K562 (cell line): ENCODE data around the gene CLDN7. TPM values are rescaled to one million over a fixed set of nuclear protein-coding genes. Genes with fewer than 3 reads are reported as not detected.

ENCODE experiments used
- CREB1 ChIP-seq, 2 experiments: sonication (generic) in 1 of 2; formaldehyde crosslinking in 1 of 2; IDR thresholded peaks; 2 replicates each; pipeline versions ENCODE4 v1.6.1 to v1.8.0; 2012 to 2022; ENCODE audit warnings: inconsistent platforms in 1 of 2, mild to moderate bottlenecking in 1 of 2, missing genetic modification reagents in 1 of 2, moderate library complexity in 1 of 2
- CUX1 ChIP-seq: fragments of 200-800 bp; sonication (Bioruptor generic); IDR thresholded peaks from 2 replicates; pipeline ENCODE4 v1.6.1; 2016; ENCODE audit warnings: missing genetic modification characterization, missing compliant biosample characterization
- IRF1 ChIP-seq: sonication (generic); formaldehyde crosslinking; IDR thresholded peaks from 2 replicates; pipeline ENCODE4 v1.8.0; 2022; ENCODE audit warnings: missing genetic modification reagents, mild to moderate bottlenecking, borderline replicate concordance
- MIER1 ChIP-seq: fragments of 450-650 bp; IDR thresholded peaks from 2 replicates; pipeline ENCODE4 v1.6.1; 2016; ENCODE audit warnings: antibody characterized with exemption, mild to moderate bottlenecking, low read depth
- MLLT1 ChIP-seq, 2 experiments: fragments of 450-650 bp; IDR thresholded peaks; 2 replicates each; pipeline ENCODE4 v1.6.1; 2016
- MTA2 ChIP-seq: fragments of 450-650 bp; IDR thresholded peaks from 2 replicates; pipeline ENCODE4 v1.6.1; 2016; ENCODE audit warnings: low read depth
- NKRF ChIP-seq: fragments of 450-650 bp; IDR thresholded peaks from 2 replicates; pipeline ENCODE4 v1.6.1; 2016; ENCODE audit warnings: borderline replicate concordance
- PCBP2 ChIP-seq: fragments of 200-400 bp; formaldehyde crosslinking; IDR thresholded peaks from 2 replicates; pipeline ENCODE4 v1.6.1; 2018; ENCODE audit warnings: low read length, low read depth, mild to moderate bottlenecking, moderate library complexity; ENCODE audit not compliant: poor library complexity, severe bottlenecking
- SIN3A ChIP-seq, 2 experiments: fragments of 150-350 bp in 1 of 2; IDR thresholded peaks; 2 replicates each; pipeline ENCODE4 v1.6.1; 2011 to 2016; ENCODE audit warnings: borderline replicate concordance in 2 of 2, low read depth in 2 of 2, low read length in 2 of 2, mild to moderate bottlenecking in 2 of 2, moderate library complexity in 2 of 2; ENCODE audit not compliant: control insufficient read depth in 1 of 2
- TAF1 ChIP-seq: IDR thresholded peaks from 2 replicates; pipeline ENCODE4 v1.6.1; 2011; ENCODE audit warnings: mild to moderate bottlenecking, low read length, moderate library complexity; ENCODE audit not compliant: insufficient read depth, control insufficient read depth, severe bottlenecking; ENCODE audit errors: extremely low read depth
- ZFPM2 ChIP-seq: fragments of 250-450 bp; sonication (Bioruptor Pico); IDR thresholded peaks from 2 replicates; pipeline ENCODE4 v1.5.1; 2022; ENCODE audit warnings: mild to moderate bottlenecking
- polyA plus RNA-seq, 8 experiments: library from polyadenylated mRNA; depleted of rRNA in 4 of 8; stranded (reverse) in 5 of 8; unstranded in 3 of 8; fragments of >200 nt; fragmentation: Nextera tagmentation in 2 of 8; fragmentation: Illumina TruSeq in 1 of 8; extraction: Ambion mirVana in 2 of 8; extraction: Trizol in 1 of 8; gene quantifications; 2 replicates each; pipeline versions ENCODE4 v1.2.1 to v1.2.3, GENCODE V29; 2011 to 2014; ENCODE audit warnings: inconsistent platforms in 1 of 8, missing spikeins in 1 of 8
- total RNA-seq, 7 experiments: library from RNA; depleted of rRNA in 6 of 7; stranded (reverse); fragments of >200 nt in 6 of 7; fragmentation: Illumina TruSeq in 2 of 7; extraction: Trizol in 2 of 7; gene quantifications; 2 replicates each; pipeline versions ENCODE4 v1.2.1 to v1.2.3, GENCODE V29; 2011 to 2021; ENCODE audit warnings: low replicate concordance in 1 of 7

Gene CLDN7
- total and polyA plus RNA-seq, 9 of the 15 experiments (the other 6 are each of a cell fraction or from before 2014, with no cell fraction given) = 2.2 to 14.5 (median 7.6) TPM

- no peak; the same call in 1 of the 2 replicates for TF ChIP-seq CREB1 (IDR thresholded peaks at IDR 0.05)
- TF ChIP-seq CREB1 (CRISPR knock-in tag; IDR thresholded peaks at IDR 0.05) = peak; percentile 31; the same call in 1 of the 2 replicates
- no peak for TF ChIP-seq NKRF
- TF ChIP-seq SIN3A (IDR thresholded peaks at IDR 0.05; ENCODE audit: borderline replicate concordance in 2 of 2, control insufficient read depth in 1 of 2, low read depth in 2 of 2, low read length in 2 of 2) = no peak
- no peak for TF ChIP-seq TAF1
- TF ChIP-seq MIER1 = 0 out of 2 replicates have a peak, but pooled peaks have one; percentile 13
- no peak for TF ChIP-seq MTA2
- TF ChIP-seq IRF1 = no peak
- no peak for TF ChIP-seq MLLT1 (IDR thresholded peaks at IDR 0.05)
- no peak for TF ChIP-seq ZFPM2 (CRISPR knock-in tag)
- TF ChIP-seq CUX1 = no peak
- no peak for TF ChIP-seq PCBP2
These were observed 47.8 kb downstream of the CLDN7 start (continued) for GRCh38 chr17:7214300-7215135.
